Measurements from ENCODE around the gene CCL18. TPM values are rescaled to one million over a fixed set of nuclear protein-coding genes. Genes with fewer than 3 reads are reported as not detected.

CCL18 gene
- total RNA-seq, 2 experiments from 2014 or later = not detected

DNA sequence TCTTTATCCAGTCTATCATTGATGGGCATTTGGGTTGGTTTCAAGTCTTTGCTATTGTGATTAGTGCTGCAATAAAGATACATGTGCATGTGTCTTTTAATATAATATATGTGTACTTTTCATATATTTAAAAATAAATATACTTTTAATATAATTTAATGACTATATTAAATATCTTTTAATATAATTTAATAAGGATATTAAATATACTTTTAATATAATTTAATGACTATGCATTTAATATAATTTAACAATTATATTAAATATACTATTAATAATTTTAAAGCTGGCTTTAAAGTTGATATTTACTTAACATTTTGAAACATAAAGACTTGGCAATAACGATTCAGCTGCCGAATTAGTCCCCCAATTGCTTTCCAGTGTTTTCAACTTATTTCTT is 47.5 kb upstream of the CCL18 start:
- Mint-ChIP-seq H3K36me3 (ENCODE audit: low read depth) (no peaks in the 10 kb centered on the region), H3K27me3 (peaks cover 51% of the 10 kb centered on the region), H3K4me1 (ENCODE audit: low read depth) (no peaks in the 10 kb centered on the region), H3K27ac (no peak overlapping the region), H3K9me3 (no peaks in the 10 kb centered on the region), H3K4me3 (no peak overlapping the region)
- ChIA-PET CTCF (no interaction called here), POLR2A (no interaction called here)
- H3K36me3 ChIP-seq (ENCODE audit: insufficient read depth, low read length) = no peaks in the 10 kb centered on the region
- no peak overlapping the region for H3K4me3 ChIP-seq (ENCODE audit: low read length)
- peaks cover 0 to 10% of the 10 kb centered on the region in 2 experiments for H3K27me3 ChIP-seq (ENCODE audit: control insufficient read depth in 1 of 2, insufficient read depth in 2 of 2, low read length in 2 of 2)
- ATAC-seq (ENCODE audit: poor library complexity) (no peak), DNase-seq (no peak)
- no peak overlapping the region for H3K27ac ChIP-seq (ENCODE audit: low read depth in 1 of 2, low read length in 2 of 2)
- intact Hi-C loops (cut with DNase I, micrococcal nuclease) = no loop called here
- TF ChIP-seq, protein P1, sequence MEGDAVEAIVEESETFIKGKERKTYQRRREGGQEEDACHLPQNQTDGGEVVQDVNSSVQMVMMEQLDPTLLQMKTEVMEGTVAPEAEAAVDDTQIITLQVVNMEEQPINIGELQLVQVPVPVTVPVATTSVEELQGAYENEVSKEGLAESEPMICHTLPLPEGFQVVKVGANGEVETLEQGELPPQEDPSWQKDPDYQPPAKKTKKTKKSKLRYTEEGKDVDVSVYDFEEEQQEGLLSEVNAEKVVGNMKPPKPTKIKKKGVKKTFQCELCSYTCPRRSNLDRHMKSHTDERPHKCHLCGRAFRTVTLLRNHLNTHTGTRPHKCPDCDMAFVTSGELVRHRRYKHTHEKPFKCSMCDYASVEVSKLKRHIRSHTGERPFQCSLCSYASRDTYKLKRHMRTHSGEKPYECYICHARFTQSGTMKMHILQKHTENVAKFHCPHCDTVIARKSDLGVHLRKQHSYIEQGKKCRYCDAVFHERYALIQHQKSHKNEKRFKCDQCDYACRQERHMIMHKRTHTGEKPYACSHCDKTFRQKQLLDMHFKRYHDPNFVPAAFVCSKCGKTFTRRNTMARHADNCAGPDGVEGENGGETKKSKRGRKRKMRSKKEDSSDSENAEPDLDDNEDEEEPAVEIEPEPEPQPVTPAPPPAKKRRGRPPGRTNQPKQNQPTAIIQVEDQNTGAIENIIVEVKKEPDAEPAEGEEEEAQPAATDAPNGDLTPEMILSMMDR (IDR thresholded peaks at IDR 0.05) = no peak
- no peaks in the 10 kb centered on the region for H3K4me1 ChIP-seq (ENCODE audit: insufficient read depth, low read length)
- H3K9me3 ChIP-seq (ENCODE audit: control insufficient read depth in 1 of 2, insufficient read depth in 1 of 2, low read length in 2 of 2) = peaks cover 0 to 7% of the 10 kb centered on the region in 2 experiments

DNA sequence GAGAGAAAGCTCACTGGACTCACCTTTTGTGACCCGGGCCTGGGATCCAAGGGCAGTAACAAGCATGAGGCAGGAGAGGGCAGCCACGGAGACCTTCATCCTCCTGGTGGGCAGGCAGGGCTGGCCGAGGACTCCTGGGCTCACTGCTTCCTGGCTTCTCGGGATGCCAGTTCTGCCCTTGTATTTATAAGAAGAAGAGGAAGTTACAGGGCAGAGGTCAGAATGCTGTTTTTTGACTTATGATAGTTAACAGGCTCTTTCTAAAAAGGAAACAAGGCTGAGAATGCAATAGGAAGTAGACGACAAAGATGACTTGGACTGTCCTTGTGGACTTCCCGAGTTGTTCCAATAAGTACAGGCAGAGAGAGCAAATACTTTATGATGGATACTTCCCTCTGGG is 46.3 kb upstream of the CCL18 start, which contains the start of gene CCL23:
Gene CCL23, minus strand, starts transcription at position 174 of the 400 bp plus-strand sequence. Its CDS starts 75 bp downstream, at position 99.
- Histone ChIP-seq H3K27ac (ENCODE audit: low read depth in 1 of 2, low read length in 2 of 2) (no peak within 1 kb of the TSS), H3K9me3 (ENCODE audit: control insufficient read depth in 1 of 2, insufficient read depth in 1 of 2, low read length in 2 of 2) (peaks cover 0 to 1% of the 10 kb centered on the region in 2 experiments), H3K36me3 (ENCODE audit: insufficient read depth, low read length) (no peaks in the 10 kb centered on the region), H3K27me3 (ENCODE audit: control insufficient read depth in 1 of 2, insufficient read depth in 2 of 2, low read length in 2 of 2) (peaks cover 0 to 10% of the 10 kb centered on the region in 2 experiments), H3K4me3 (ENCODE audit: low read length) (no peak within 1 kb of the TSS), H3K4me1 (ENCODE audit: insufficient read depth, low read length) (no peaks in the 10 kb centered on the region)
- ChIA-PET POLR2A (no interaction called here), CTCF (no interaction called here)
- Mint-ChIP-seq H3K27ac (no peak within 1 kb of the TSS), H3K4me1 (ENCODE audit: low read depth) (no peaks in the 10 kb centered on the region), H3K4me3 (no peak within 1 kb of the TSS), H3K36me3 (ENCODE audit: low read depth) (no peaks in the 10 kb centered on the region), H3K9me3 (no peaks in the 10 kb centered on the region), H3K27me3 (peaks cover 51% of the 10 kb centered on the region)
- DNase-seq (peak in 2 of 14 experiments; percentile 14), ATAC-seq (ENCODE audit: poor library complexity) (no peak)
- intact Hi-C loops (cut with DNase I, micrococcal nuclease) = no loop called here
- TF ChIP-seq, protein P1 (IDR thresholded peaks at IDR 0.05) = no peak

DNA sequence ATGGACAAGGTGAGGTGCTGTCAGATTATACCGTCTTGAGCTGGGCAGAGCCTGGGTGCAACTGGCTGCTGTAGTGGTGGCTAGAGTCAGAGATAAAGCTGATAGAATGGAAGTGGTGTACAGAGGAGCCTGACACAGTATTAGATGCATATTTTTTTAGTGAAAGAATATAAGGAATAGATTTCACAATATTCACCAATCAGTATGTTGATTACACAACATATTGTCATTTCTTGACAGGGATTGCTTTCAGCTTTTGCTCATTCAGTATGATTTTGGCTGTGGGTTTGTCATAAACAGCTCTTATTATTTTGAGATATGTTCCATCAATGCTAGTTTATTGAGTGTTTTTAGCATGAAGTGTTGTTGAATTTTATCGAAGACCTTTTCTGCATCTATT is 44.6 kb upstream of the CCL18 start:
- CTCF ChIA-PET = no interaction called here
- intact Hi-C loops (cut with DNase I, micrococcal nuclease) = no loop called here
- no peaks in the 10 kb centered on the region for H3K4me1 Mint-ChIP-seq (ENCODE audit: low read depth)

More for the DNA sequence above, 44.6 kb upstream of the CCL18 start:
- no peak overlapping the region for H3K4me3 ChIP-seq (ENCODE audit: low read length)
- Mint-ChIP-seq H3K27ac (no peak overlapping the region), H3K9me3 (no peaks in the 10 kb centered on the region), H3K4me3 (no peak overlapping the region), H3K36me3 (ENCODE audit: low read depth) (no peaks in the 10 kb centered on the region), H3K27me3 (peaks cover 51% of the 10 kb centered on the region)
- no peaks in the 10 kb centered on the region for H3K36me3 ChIP-seq (ENCODE audit: insufficient read depth, low read length)
- TF ChIP-seq, protein P1 (IDR thresholded peaks at IDR 0.05) = no peak
- no peak for DNase-seq
- H3K9me3 ChIP-seq (ENCODE audit: control insufficient read depth in 1 of 2, insufficient read depth in 1 of 2, low read length in 2 of 2) = peaks cover 0 to 8% of the 10 kb centered on the region in 2 experiments
- POLR2A ChIA-PET = no interaction called here
- H3K27me3 ChIP-seq (ENCODE audit: control insufficient read depth in 1 of 2, insufficient read depth in 2 of 2, low read length in 2 of 2) = peaks cover 0 to 10% of the 10 kb centered on the region in 2 experiments
- no peak for ATAC-seq (ENCODE audit: poor library complexity)
- no peaks in the 10 kb centered on the region for H3K4me1 ChIP-seq (ENCODE audit: insufficient read depth, low read length)
- no peak overlapping the region for H3K27ac ChIP-seq (ENCODE audit: low read depth in 1 of 2, low read length in 2 of 2)

Data from CD4-positive, alpha-beta T cell (primary cell).